Measurements from ENCODE around the gene LRRC7.

- TF ChIP-seq, protein P1, sequence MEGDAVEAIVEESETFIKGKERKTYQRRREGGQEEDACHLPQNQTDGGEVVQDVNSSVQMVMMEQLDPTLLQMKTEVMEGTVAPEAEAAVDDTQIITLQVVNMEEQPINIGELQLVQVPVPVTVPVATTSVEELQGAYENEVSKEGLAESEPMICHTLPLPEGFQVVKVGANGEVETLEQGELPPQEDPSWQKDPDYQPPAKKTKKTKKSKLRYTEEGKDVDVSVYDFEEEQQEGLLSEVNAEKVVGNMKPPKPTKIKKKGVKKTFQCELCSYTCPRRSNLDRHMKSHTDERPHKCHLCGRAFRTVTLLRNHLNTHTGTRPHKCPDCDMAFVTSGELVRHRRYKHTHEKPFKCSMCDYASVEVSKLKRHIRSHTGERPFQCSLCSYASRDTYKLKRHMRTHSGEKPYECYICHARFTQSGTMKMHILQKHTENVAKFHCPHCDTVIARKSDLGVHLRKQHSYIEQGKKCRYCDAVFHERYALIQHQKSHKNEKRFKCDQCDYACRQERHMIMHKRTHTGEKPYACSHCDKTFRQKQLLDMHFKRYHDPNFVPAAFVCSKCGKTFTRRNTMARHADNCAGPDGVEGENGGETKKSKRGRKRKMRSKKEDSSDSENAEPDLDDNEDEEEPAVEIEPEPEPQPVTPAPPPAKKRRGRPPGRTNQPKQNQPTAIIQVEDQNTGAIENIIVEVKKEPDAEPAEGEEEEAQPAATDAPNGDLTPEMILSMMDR (IDR thresholded peaks at IDR 0.05) = no peak
- TF ChIP-seq REST (IDR thresholded peaks at IDR 0.05; ENCODE audit: insufficient read depth in 1 of 2, low read depth in 2 of 2, low read length in 1 of 2) (no peak), POLR2AphosphoS5 (IDR thresholded peaks at IDR 0.05; ENCODE audit: low read depth, low read length) (no peak), SIN3A (IDR thresholded peaks at IDR 0.05; ENCODE audit: borderline replicate concordance, insufficient read depth, low read depth, low read length) (no peak), TCF7L2 (IDR thresholded peaks at IDR 0.05; ENCODE audit: low read depth, low read length) (no peak)
These were observed 39.3 kb upstream of the LRRC7 start for GRCh38 chr1:69528376-69528775.

All from Panc1 (cell line).